Liver (tissue), 9 donors: Measurements from ENCODE around the gene OSGIN1. TPM values are rescaled to one million over a fixed set of nuclear protein-coding genes. Genes with fewer than 3 reads are reported as not detected.
A peak's percentile ranks its signal among the peaks of the same experiment; 100 is the strongest.

Experiments used
- DNase-seq: peaks from one replicate; pipeline ENCODE4 v3.0.0-alpha.2; 2017; ENCODE audit warnings: low spot score
- H3K27ac ChIP-seq, 2 donors: one replicate each; pipeline ENCODE4 v1.7.0; 2013; ENCODE audit warnings: inconsistent platforms in 2 of 2, low read length in 2 of 2, control low read depth in 1 of 2, low read depth in 1 of 2, mild to moderate bottlenecking in 1 of 2
- H3K27me3 ChIP-seq, 4 donors: one replicate each; pipeline versions ENCODE4 v1.6.1 to v1.7.0; 2013; ENCODE audit warnings: low read length in 3 of 4, inconsistent platforms in 1 of 4, mild to moderate bottlenecking in 1 of 4, moderate library complexity in 1 of 4; ENCODE audit not compliant: control insufficient read depth in 4 of 4, insufficient read depth in 4 of 4
- H3K36me3 ChIP-seq, 4 donors: one replicate each; pipeline versions ENCODE4 v1.6.1 to v1.7.0; 2013; ENCODE audit warnings: low read length in 3 of 4, mild to moderate bottlenecking in 3 of 4, low read depth in 1 of 4, moderate library complexity in 1 of 4; ENCODE audit not compliant: control insufficient read depth in 4 of 4, insufficient read depth in 3 of 4
- H3K4me1 ChIP-seq, 4 donors: one replicate each; pipeline versions ENCODE4 v1.6.1 to v1.7.0; 2013; ENCODE audit warnings: low read length in 3 of 4, mild to moderate bottlenecking in 3 of 4, moderate library complexity in 1 of 4; ENCODE audit not compliant: control insufficient read depth in 4 of 4, insufficient read depth in 4 of 4
- H3K4me3 ChIP-seq, 3 donors: one replicate each; pipeline versions ENCODE4 v1.6.1 to v1.7.0; 2013; ENCODE audit warnings: low read length in 3 of 3, control low read depth in 1 of 3, low read depth in 1 of 3, mild to moderate bottlenecking in 1 of 3
- H3K9ac ChIP-seq, 2 donors: one replicate each; pipeline ENCODE4 v1.7.0; 2013; ENCODE audit warnings: low read length in 2 of 2, mild to moderate bottlenecking in 2 of 2, moderate library complexity in 2 of 2, control low read depth in 1 of 2, low read depth in 1 of 2
- H3K9me3 ChIP-seq, 4 donors: one replicate each; pipeline versions ENCODE4 v1.6.1 to v1.7.0; 2013; ENCODE audit warnings: low read length in 3 of 4; ENCODE audit not compliant: control insufficient read depth in 4 of 4
- EGR1 ChIP-seq, 2 donors: IDR thresholded peaks; 2 replicates each; pipeline ENCODE4 v1.6.1; 2016 to 2018; ENCODE audit warnings: antibody characterized with exemption in 2 of 2, low read depth in 2 of 2
- HNF4A ChIP-seq, 2 donors: conservative IDR thresholded peaks; 2 replicates each; pipeline ENCODE4 v1.6.1; 2016; ENCODE audit warnings: antibody characterized with exemption in 2 of 2, mild to moderate bottlenecking in 2 of 2
- MAX ChIP-seq: IDR thresholded peaks from 2 replicates; pipeline ENCODE4 v1.6.1; 2016; ENCODE audit warnings: antibody characterized with exemption
- RAD21 ChIP-seq, 2 donors: IDR thresholded peaks; 2 replicates each; pipeline ENCODE4 v1.6.1; 2016; ENCODE audit warnings: antibody characterized with exemption in 2 of 2, mild to moderate bottlenecking in 2 of 2
- RXRA ChIP-seq, 2 donors: IDR thresholded peaks; 2 replicates each; pipeline ENCODE4 v1.6.1; 2017 to 2018; ENCODE audit warnings: antibody characterized with exemption in 2 of 2, mild to moderate bottlenecking in 1 of 2
- WGBS: extraction: QIAGEN DNeasy Blood & Tissue Kit; methylation state at CpG from one replicate; pipeline ENCODE4 v1.1.7; 2013; 5-methylcytosine and 5-hydroxymethylcytosine counted together
- polyA plus RNA-seq, 2 donors: library from polyadenylated mRNA; stranded (reverse) in 1 of 2; unstranded in 1 of 2; fragments of 200-250 nt in 1 of 2; fragments of >200 nt in 1 of 2; fragmentation: Nextera tagmentation in 1 of 2; extraction: Ambion mirVana in 1 of 2; gene quantifications; one replicate each; pipeline versions ENCODE4 v1.2.1 to v1.2.3, GENCODE V29; 2013 to 2015
- total RNA-seq, 2 donors: library from RNA; depleted of rRNA; stranded (reverse); fragments of >200 nt; gene quantifications; one replicate each; pipeline ENCODE4 v1.2.3, GENCODE V29; 2014
- TF ChIP-seq, protein P1 (sequence below): IDR thresholded peaks from 2 replicates; pipeline ENCODE4 v1.6.1; 2016; ENCODE audit warnings: antibody characterized with exemption, mild to moderate bottlenecking
- donor health status: healthy.
- donor health status: healthy.
- donor health status: healthy.
- donor health status: healthy.
- donor health status: healthy.

OSGIN1 gene
- total and polyA plus RNA-seq, 4 donors = 7.1 to 90.4 (median 60.4) TPM

DNA sequence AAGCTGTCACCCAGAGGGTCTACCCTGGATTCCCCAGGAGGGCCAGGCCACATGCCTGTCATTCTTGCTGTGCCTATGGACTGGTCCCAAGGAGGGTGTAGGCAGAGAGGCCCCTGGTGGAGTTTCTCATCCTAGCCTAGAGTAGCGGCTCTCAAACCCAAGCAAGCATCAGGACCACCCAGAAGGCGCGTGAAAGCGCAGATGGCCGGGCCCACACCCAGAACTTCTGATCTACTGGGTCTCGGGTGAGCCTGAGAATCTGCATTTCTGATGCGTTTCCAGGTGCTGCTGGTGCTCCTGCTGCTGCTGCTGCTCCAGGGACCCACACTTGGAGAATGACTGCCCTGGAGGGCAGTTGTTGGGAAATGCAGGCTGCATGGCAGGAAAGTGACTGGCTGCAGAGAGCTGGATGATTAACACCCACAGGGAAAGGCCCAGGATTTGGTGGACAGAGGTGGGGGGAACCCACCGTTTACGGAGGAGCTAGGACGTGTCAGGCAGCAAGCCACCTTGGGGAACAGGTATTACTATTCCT lies 9.5 kb upstream of the OSGIN1 start:
- H3K4me1 ChIP-seq = peaks cover 19 to 70% (median 65%) of the 10 kb centered on the region in 4 donors
- H3K27ac ChIP-seq = peak overlapping the region; percentile 75 to 82
- TF ChIP-seq RAD21 (IDR thresholded peaks at IDR 0.05) (no peak), RXRA (IDR thresholded peaks at IDR 0.05) (peak in 1 of 2 donors; percentile 19), HNF4A (conservative IDR thresholded peaks at IDR 0.05) (peak in 1 of 2 donors; percentile 49)
- H3K27me3 ChIP-seq = no peaks in the 10 kb centered on the region
- no peaks in the 10 kb centered on the region for H3K9me3 ChIP-seq
- peak overlapping the region in 1 of 3 donors; percentile 4 for H3K4me3 ChIP-seq
- no peaks in the 10 kb centered on the region for H3K36me3 ChIP-seq
- 63% methylated on average over 10 of the region's 10 CpGs for WGBS
- DNase-seq = no peak
- H3K9ac ChIP-seq = peak overlapping the region in 1 of 2 donors; percentile 37

- no peak for DNase-seq
- 36% methylated on average over 10 of the region's 10 CpGs for WGBS
- H3K27ac ChIP-seq = peak overlapping the region; percentile 90 to 93
- TF ChIP-seq, protein P1, sequence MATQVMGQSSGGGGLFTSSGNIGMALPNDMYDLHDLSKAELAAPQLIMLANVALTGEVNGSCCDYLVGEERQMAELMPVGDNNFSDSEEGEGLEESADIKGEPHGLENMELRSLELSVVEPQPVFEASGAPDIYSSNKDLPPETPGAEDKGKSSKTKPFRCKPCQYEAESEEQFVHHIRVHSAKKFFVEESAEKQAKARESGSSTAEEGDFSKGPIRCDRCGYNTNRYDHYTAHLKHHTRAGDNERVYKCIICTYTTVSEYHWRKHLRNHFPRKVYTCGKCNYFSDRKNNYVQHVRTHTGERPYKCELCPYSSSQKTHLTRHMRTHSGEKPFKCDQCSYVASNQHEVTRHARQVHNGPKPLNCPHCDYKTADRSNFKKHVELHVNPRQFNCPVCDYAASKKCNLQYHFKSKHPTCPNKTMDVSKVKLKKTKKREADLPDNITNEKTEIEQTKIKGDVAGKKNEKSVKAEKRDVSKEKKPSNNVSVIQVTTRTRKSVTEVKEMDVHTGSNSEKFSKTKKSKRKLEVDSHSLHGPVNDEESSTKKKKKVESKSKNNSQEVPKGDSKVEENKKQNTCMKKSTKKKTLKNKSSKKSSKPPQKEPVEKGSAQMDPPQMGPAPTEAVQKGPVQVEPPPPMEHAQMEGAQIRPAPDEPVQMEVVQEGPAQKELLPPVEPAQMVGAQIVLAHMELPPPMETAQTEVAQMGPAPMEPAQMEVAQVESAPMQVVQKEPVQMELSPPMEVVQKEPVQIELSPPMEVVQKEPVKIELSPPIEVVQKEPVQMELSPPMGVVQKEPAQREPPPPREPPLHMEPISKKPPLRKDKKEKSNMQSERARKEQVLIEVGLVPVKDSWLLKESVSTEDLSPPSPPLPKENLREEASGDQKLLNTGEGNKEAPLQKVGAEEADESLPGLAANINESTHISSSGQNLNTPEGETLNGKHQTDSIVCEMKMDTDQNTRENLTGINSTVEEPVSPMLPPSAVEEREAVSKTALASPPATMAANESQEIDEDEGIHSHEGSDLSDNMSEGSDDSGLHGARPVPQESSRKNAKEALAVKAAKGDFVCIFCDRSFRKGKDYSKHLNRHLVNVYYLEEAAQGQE = no peak
- TF ChIP-seq EGR1 (IDR thresholded peaks at IDR 0.05; ENCODE audit: low read depth in 2 of 2) (no peak), RXRA (IDR thresholded peaks at IDR 0.05) (peak; percentile 47 to 65), HNF4A (conservative IDR thresholded peaks at IDR 0.05) (peak; percentile 66 to 72)
- peaks cover 24 to 72% (median 65%) of the 10 kb centered on the region in 4 donors for H3K4me1 ChIP-seq
- H3K9me3 ChIP-seq = no peaks in the 10 kb centered on the region
- peak overlapping the region; percentile 21 to 28 for H3K9ac ChIP-seq
- no peaks in the 10 kb centered on the region for H3K27me3 ChIP-seq
- H3K4me3 ChIP-seq = peak overlapping the region; percentile 6 to 57 (median 41)
- no peaks in the 10 kb centered on the region for H3K36me3 ChIP-seq
Measured at GRCh38 chr16:83945587-83945986, 7.5 kb upstream of the OSGIN1 start.

- peaks cover 24 to 72% (median 65%) of the 10 kb centered on the region in 4 donors for H3K4me1 ChIP-seq
- no peak for DNase-seq
- H3K27ac ChIP-seq = peak overlapping the region; percentile 90 to 93
- H3K9ac ChIP-seq = peak overlapping the region in 1 of 2 donors; percentile 28
- no peaks in the 10 kb centered on the region for H3K36me3 ChIP-seq
- H3K4me3 ChIP-seq = peak overlapping the region; percentile 6 to 61 (median 41)
- no peaks in the 10 kb centered on the region for H3K9me3 ChIP-seq
- H3K27me3 ChIP-seq = no peaks in the 10 kb centered on the region
- TF ChIP-seq MAX (no peak), EGR1 (IDR thresholded peaks at IDR 0.05; ENCODE audit: low read depth in 2 of 2) (no peak)
- WGBS = 59% methylated on average over 24 of the region's 24 CpGs
Measured at GRCh38 chr16:83946154-83946780, 6.8 kb upstream of the OSGIN1 start.
